Tibial nerve (tissue), 4 donors: ENCODE data around the gene NKAIN2.

ENCODE experiments used
- EP300 ChIP-seq, 2 donors: sonication (generic); formaldehyde crosslinking; IDR thresholded peaks; one replicate each; pipeline ENCODE4 v1.6.1; 2017; ENCODE audit warnings: antibody characterized with exemption in 2 of 2, mild to moderate bottlenecking in 1 of 2
- POLR2A ChIP-seq, 2 donors: fragments of 450-650 bp; IDR thresholded peaks; one replicate each; pipeline ENCODE4 v1.6.1; 2017; ENCODE audit warnings: antibody characterized with exemption in 2 of 2, mild to moderate bottlenecking in 2 of 2, moderate library complexity in 2 of 2
- TF ChIP-seq, protein P1 (sequence below), 5 experiments: fragments of 200-600 bp in 3 of 5; fragments of 450-650 bp in 2 of 5; sonication (generic) in 3 of 5; IDR thresholded peaks; one replicate each; pipeline ENCODE4 v1.5.1; 2016 to 2019; ENCODE audit warnings: antibody characterized with exemption in 5 of 5, mild to moderate bottlenecking in 3 of 5, moderate library complexity in 2 of 5

DNA sequence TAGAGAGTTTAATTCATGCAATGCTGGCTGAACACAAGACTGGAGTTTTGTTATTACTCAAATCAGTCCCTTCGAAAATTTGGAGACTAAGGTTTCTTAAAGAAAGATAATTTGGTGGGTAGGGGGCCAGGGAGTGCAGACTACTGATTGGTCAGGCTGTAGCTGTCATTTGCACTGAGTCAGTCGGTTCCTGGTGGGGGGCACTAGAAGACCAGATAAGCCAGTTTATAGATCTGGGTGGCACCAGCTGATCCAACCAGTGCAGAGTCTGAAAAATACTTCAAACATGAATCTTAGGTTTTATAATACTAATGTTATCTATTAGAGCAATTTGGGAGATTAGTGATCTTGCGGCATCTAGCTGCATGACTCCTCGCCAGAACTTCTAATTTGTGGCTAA is 530.7 kb downstream of the NKAIN2 start:
- TF ChIP-seq EP300 (IDR thresholded peaks at IDR 0.05) (no peak), POLR2A (IDR thresholded peaks at IDR 0.05) (no peak)
- TF ChIP-seq, protein P1, sequence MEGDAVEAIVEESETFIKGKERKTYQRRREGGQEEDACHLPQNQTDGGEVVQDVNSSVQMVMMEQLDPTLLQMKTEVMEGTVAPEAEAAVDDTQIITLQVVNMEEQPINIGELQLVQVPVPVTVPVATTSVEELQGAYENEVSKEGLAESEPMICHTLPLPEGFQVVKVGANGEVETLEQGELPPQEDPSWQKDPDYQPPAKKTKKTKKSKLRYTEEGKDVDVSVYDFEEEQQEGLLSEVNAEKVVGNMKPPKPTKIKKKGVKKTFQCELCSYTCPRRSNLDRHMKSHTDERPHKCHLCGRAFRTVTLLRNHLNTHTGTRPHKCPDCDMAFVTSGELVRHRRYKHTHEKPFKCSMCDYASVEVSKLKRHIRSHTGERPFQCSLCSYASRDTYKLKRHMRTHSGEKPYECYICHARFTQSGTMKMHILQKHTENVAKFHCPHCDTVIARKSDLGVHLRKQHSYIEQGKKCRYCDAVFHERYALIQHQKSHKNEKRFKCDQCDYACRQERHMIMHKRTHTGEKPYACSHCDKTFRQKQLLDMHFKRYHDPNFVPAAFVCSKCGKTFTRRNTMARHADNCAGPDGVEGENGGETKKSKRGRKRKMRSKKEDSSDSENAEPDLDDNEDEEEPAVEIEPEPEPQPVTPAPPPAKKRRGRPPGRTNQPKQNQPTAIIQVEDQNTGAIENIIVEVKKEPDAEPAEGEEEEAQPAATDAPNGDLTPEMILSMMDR (IDR thresholded peaks at IDR 0.05) = no peak
